ELF-1 (cell line): ENCODE results near the gene GPR146.

Experiments
- DNase-seq: peaks from one replicate; pipeline ENCODE4 v3.0.0-alpha.2; 2016; ENCODE audit warnings: low read depth, low spot score

The GPR146 gene

GRCh38 chr7:1106063-1106792 is 61.9 kb downstream of the GPR146 start:
- DNase-seq: no peak

GRCh38 chr7:1106793-1107421 is 62.6 kb downstream of the GPR146 start:
- DNase-seq: no peak

- no peak for DNase-seq
Measured at GRCh38 chr7:1108264-1108920, 64.0 kb downstream of the GPR146 start.
